ENCODE results near the gene MT1A.

MT1A gene

GRCh38 chr16:56679818-56680217, 41.4 kb downstream of the MT1A start:
- DNase-seq (ENCODE audit: low spot score), result peak; percentile 92

GRCh38 chr16:56681939-56682702, 43.7 kb downstream of the MT1A start, which contains the start of gene MT1X:
Gene MT1X, plus strand, starts transcription at chr16:56682470. Its CDS starts 71 bp downstream, at chr16:56682541.
- DNase-seq (ENCODE audit: low spot score), result peak; percentile 89

- DNase-seq (ENCODE audit: low spot score), result no peak
Measured at GRCh38 chr16:56682703-56683397, 44.4 kb downstream of the MT1A start.

GRCh38 chr16:56683424-56684172, 45.1 kb downstream of the MT1A start:
- no peak for DNase-seq (ENCODE audit: low spot score)

- DNase-seq (ENCODE audit: low spot score), result no peak
Measured at GRCh38 chr16:56684256-56684925, 45.9 kb downstream of the MT1A start.

GRCh38 chr16:56684926-56685590, 46.6 kb downstream of the MT1A start:
- no peak for DNase-seq (ENCODE audit: low spot score)

- no peak for DNase-seq (ENCODE audit: low spot score)
Measured at GRCh38 chr16:56686758-56687157, 48.3 kb downstream of the MT1A start.

- DNase-seq (ENCODE audit: low spot score), result no peak
Measured at GRCh38 chr16:56688762-56689161, 50.3 kb downstream of the MT1A start.

GRCh38 chr16:56689171-56689570, 50.7 kb downstream of the MT1A start:
- no peak for DNase-seq (ENCODE audit: low spot score)

Measured in SW480 (cell line).